ENCODE data around the gene CENPP. TPM values are rescaled to one million over a fixed set of nuclear protein-coding genes. Genes with fewer than 3 reads are reported as not detected.

Gene CENPP
- 24.6 and 26.0 TPM in 2 replicates for total RNA-seq

DNA sequence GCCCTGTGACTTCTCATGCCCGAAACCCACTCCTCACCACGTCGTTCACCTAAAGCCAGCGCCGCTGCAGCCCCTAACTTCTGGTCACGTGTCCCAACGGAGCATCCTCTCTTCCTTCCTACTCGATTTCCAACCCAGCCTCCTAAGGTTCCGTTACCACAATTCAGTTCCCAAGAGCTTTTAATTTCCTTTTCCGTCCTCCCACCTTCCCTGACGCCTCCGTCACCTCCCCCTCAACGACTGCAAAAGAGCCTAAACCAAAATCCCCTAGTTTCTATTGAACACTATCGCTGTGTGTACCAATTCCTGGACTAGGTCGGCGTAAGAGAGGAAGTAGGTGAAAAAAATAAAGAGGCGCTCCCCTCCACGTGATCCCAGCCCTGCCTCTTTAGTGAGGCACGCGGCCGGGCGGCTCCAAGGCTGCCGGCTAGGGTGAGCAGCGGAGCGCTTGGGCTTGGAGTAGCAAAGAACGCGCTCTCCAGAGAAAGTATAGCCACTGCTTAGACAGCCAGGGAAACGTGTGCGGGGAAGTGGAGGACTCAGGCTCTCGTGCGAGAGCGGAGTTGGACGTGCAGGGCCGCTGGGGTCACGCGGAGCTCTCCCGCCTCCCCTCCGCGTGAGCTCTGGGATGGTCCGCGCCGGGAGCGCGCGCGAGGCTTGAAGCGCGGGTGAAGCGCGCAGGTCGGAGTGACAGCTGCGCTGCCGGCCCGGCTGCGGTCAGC lies at the start of gene CENPP, which contains the start of gene NOL8:
Gene CENPP, plus strand, starts transcription at position 685 of the 722 bp plus-strand sequence.
Gene NOL8, minus strand, starts transcription at position 82 of the 722 bp plus-strand sequence. CDS start 1,189 bp downstream, outside the sequence.
- intact Hi-C loops (cut with micrococcal nuclease): loop anchor here (1.0 kb wide), 9 partner anchors 32 to 771 kb away; partner anchors contain the start of genes CARD19, IARS1, IPPK and SPTLC1

DNA sequence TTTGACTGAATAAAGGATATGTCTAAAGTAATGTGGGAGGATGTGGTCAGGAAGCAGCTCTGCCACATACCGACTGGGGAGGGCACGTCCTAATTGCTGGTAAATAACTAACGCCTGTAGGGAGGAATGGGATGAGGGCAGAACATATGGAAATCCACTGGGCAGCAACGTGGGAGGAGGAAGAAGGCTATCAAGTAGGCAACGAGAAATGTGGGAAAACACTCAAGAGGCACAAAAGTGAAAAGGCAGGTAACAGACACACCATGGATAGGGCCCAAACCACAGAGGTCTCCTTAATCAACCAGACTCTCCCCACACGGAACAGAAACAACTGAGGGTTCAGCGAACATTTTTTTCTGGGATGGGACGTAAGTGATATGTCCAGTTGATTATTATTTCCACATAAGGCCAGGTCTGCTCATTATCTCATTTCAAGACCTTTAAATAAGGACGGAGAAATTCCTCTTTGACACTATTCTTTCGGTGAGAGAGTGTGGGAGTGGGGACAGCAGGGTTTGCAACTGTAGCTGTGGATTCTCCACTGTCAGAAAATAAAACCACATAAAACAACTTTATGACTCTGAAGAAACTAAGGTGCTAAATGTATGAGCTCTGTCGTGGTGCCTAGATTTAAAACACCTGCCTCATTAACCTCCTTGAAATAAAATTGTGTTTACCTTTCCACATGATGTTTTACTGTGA lies 49.3 kb upstream of the CENPP start:
- no peaks in the 10 kb centered on the region for H3K27me3 Mint-ChIP-seq (ENCODE audit: insufficient read depth)
- intact Hi-C loops (cut with micrococcal nuclease): loop anchor here (1.0 to 5.0 kb wide), 3 partner anchors 17 to 356 kb away; partner anchors contain the start of genes CENPP, IARS1 and NOL8
- H3K36me3 Mint-ChIP-seq (ENCODE audit: low read depth): peaks cover 70% of the 10 kb centered on the region
- H3K27ac Mint-ChIP-seq: peak overlapping the region; percentile 75
- H3K4me3 Mint-ChIP-seq: peak overlapping the region; percentile 61
- no peak for DNase-seq (ENCODE audit: low spot score)
- H3K9me3 Mint-ChIP-seq: no peaks in the 10 kb centered on the region
- H3K4me1 Mint-ChIP-seq (ENCODE audit: low read depth): peaks cover 36% of the 10 kb centered on the region

More for the DNA sequence above, at the start of gene CENPP, which contains the start of gene NOL8:
- Mint-ChIP-seq H3K27ac (peak within 1 kb of the TSS; percentile 96), H3K36me3 (ENCODE audit: low read depth) (peaks cover 24% of the 10 kb centered on the region), H3K4me3 (peak within 1 kb of the TSS; percentile 93), H3K4me1 (ENCODE audit: low read depth) (peaks cover 32% of the 10 kb centered on the region), H3K27me3 (ENCODE audit: insufficient read depth) (no peaks in the 10 kb centered on the region), H3K9me3 (no peaks in the 10 kb centered on the region)
- DNase-seq (ENCODE audit: low spot score): peak; percentile 81

DNA sequence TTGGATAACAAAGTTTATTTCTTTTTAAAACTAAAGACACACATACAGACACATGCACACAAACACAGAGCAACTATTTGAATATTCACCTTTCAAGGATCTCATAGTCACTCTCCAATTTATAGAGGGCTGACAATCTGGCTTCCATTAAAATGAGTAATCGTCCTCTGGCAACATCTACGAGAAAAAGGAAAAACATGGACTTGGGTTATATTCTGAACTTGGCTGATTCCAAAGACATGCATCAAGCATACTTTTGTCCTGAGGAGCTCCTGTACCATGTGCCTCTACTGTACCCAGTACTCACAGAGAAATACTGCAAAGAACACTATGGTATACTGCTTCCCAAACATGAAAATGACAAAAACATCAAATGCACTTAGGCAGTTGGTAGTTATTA lies 47.6 kb upstream of the CENPP start:
- intact Hi-C loops (cut with micrococcal nuclease): loop anchor here (5.0 kb wide), 1 partner anchor 354 kb away; no protein-coding TSS in a partner anchor
- Mint-ChIP-seq H3K4me3 (no peak overlapping the region), H3K36me3 (ENCODE audit: low read depth) (peaks cover 68% of the 10 kb centered on the region), H3K27ac (no peak overlapping the region), H3K27me3 (ENCODE audit: insufficient read depth) (no peaks in the 10 kb centered on the region), H3K4me1 (ENCODE audit: low read depth) (peaks cover 36% of the 10 kb centered on the region), H3K9me3 (no peaks in the 10 kb centered on the region)
- no peak for DNase-seq (ENCODE audit: low spot score)

DNA sequence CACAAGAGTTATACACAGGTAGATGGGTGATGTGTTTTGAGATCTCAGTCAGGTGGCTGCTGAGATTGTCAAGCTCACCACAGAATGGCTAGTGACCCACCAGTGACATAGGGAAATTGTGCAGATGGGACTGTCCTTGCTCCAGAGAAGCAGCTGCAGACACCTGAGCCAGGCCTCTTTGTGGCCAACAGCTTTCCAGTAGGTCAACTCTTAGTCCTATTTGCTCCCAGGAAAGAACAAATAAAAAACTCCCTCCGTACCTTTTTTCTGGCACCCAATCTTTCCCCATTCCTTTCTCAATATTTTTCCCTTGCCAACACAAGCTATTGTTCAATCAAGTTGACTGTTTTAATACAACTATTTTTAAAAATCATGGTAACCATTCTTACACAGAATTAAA lies 46.5 kb upstream of the CENPP start:
- no peaks in the 10 kb centered on the region for H3K9me3 Mint-ChIP-seq
- H3K36me3 Mint-ChIP-seq (ENCODE audit: low read depth): peaks cover 60% of the 10 kb centered on the region
- no peak overlapping the region for H3K4me3 Mint-ChIP-seq
- H3K27me3 Mint-ChIP-seq (ENCODE audit: insufficient read depth): no peaks in the 10 kb centered on the region
- H3K27ac Mint-ChIP-seq: no peak overlapping the region
- H3K4me1 Mint-ChIP-seq (ENCODE audit: low read depth): peaks cover 36% of the 10 kb centered on the region
- DNase-seq (ENCODE audit: low spot score): no peak
- intact Hi-C loops (cut with micrococcal nuclease): loop anchor here (5.0 kb wide), 1 partner anchor 353 kb away; no protein-coding TSS in a partner anchor

DNA sequence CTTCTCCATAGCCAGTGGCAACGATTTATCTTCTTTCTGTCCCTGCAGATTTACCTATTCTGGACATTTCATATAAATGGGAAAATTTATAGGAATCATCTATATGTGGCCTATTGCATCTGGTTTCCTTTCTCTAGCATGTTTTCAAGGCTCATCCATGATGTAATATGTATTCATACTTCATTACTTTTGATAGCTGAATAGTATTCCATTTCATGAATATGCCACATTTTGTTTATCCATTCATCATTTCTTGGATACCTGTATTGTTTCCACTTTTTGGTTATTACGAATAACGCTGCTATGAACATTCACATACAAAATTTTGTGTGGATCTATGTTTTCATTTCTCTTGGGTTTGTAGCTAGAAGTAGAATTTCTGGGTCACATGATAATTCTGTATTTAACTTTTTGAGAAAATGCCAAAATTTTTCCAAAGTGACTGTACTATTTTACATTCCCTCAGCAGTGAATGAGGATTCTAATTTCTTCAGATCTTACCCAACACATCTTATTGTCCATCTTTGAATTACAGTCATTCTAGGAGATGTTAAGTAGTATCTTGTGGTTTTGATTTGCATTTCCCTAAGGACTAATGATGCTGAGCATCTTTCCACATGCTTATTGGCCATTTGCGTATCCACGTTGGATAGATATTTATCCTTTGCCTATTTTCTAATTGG lies 35.9 kb upstream of the CENPP start:
- Mint-ChIP-seq H3K27me3 (ENCODE audit: insufficient read depth) (no peaks in the 10 kb centered on the region), H3K9me3 (no peaks in the 10 kb centered on the region), H3K4me3 (no peak overlapping the region), H3K36me3 (ENCODE audit: low read depth) (peaks cover 50% of the 10 kb centered on the region), H3K27ac (no peak overlapping the region), H3K4me1 (ENCODE audit: low read depth) (peaks cover 54% of the 10 kb centered on the region)
- no peak for DNase-seq (ENCODE audit: low spot score)
- intact Hi-C loops (cut with micrococcal nuclease): loop anchor here (5.0 kb wide), 3 partner anchors 33 to 1162 kb away; partner anchors contain the start of genes FAM120A and FAM120AOS

DNA sequence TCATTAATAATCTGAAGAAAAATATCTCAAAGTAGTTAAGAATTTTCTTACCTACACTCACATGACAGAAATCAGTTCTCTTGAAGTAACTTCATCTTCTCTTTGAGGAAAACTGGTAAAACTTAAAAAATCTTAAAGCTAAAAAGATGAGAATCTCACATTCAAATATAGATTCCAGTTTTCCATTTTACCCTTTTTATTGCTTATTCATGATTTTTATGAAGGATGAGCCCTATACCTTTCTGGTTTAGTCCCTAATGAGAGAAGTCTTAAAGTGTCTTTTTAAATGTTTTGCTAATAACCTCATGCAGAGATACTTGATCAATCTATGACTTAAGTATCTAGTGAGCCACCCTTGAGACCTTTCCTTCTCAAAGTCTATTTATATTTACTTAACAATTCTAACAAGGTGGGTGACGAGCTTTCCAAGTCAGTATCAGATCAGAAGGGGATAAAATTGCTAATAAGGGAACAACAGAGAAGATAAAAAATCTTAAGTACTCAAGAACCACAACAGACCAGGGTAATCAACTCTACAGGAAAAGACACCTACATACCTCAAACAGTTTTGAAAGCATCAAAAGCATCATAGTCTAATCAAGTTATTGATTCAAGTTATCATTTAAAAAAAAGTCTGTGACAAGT lies 34.8 kb upstream of the CENPP start:
- H3K27ac Mint-ChIP-seq: peak overlapping the region; percentile 6
- DNase-seq (ENCODE audit: low spot score): no peak
- intact Hi-C loops (cut with micrococcal nuclease): loop anchor here (5.0 kb wide), 3 partner anchors 34 to 1161 kb away; partner anchors contain the start of genes FAM120A and FAM120AOS
- peaks cover 55% of the 10 kb centered on the region for H3K4me1 Mint-ChIP-seq (ENCODE audit: low read depth)
- H3K27me3 Mint-ChIP-seq (ENCODE audit: insufficient read depth): no peaks in the 10 kb centered on the region
- H3K36me3 Mint-ChIP-seq (ENCODE audit: low read depth): peaks cover 39% of the 10 kb centered on the region
- peak overlapping the region; percentile 98 for H3K4me3 Mint-ChIP-seq
- no peaks in the 10 kb centered on the region for H3K9me3 Mint-ChIP-seq

DNA sequence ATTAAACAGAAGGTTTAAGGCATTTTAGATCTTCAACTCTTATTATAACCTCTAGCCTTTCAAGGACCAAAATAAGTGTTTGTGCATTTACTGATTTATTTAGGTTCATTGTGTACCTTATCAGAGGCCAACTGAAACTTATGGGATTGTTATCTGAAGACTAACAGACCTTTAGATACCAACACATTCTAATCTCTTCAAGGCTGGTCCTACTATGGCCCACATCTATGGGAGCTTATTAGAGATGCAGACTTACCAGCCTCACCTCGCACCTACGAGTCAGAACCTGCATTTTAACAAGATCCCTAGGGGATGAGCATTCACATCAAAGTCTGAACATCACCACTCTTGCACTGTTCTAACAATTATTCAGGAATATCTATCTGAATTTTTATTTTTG lies 34.2 kb upstream of the CENPP start:
- Mint-ChIP-seq H3K27me3 (ENCODE audit: insufficient read depth) (no peaks in the 10 kb centered on the region), H3K36me3 (ENCODE audit: low read depth) (peaks cover 38% of the 10 kb centered on the region), H3K9me3 (no peaks in the 10 kb centered on the region), H3K4me3 (peak overlapping the region; percentile 98), H3K27ac (no peak overlapping the region), H3K4me1 (ENCODE audit: low read depth) (peaks cover 55% of the 10 kb centered on the region)
- intact Hi-C loops (cut with micrococcal nuclease): loop anchor here (5.0 kb wide), 3 partner anchors 34 to 1161 kb away; partner anchors contain the start of genes FAM120A and FAM120AOS
- no peak for DNase-seq (ENCODE audit: low spot score)

DNA sequence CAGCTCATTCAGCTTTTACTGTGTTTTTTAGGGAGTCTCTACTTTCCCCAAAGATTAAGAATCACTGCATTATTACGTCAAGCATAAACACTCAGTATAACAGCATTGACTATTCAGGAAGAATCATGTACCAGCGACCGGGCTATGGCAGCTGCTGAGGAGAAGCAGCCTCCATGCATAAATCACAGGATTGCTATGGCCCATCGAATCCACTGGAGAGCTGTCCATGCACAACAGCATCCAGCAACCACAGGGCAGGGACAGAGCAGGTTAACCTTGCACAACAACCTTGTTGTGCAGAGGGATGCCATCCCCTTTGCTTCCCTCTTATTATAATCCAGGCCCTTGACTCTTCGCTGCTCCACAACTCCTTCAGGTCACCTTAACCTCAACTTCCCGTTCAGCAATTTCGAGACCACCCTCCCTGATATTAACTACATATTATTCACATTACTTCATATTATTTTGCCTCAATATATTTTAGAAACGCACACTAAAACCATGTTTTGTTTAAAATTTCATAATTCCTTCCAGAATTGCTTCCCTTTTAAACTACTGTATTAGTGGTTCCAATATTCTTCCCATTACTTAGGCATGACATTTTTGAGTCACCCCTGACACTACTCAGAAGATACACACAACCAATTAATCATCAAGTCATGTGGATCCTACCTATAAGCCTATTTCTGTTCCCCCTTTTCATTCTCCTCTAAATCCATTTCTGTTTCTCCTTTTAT lies 33.2 kb upstream of the CENPP start:
- Mint-ChIP-seq H3K27ac (peak overlapping the region; percentile 98), H3K9me3 (no peaks in the 10 kb centered on the region), H3K4me1 (ENCODE audit: low read depth) (peaks cover 58% of the 10 kb centered on the region), H3K36me3 (ENCODE audit: low read depth) (peaks cover 37% of the 10 kb centered on the region), H3K27me3 (ENCODE audit: insufficient read depth) (no peaks in the 10 kb centered on the region), H3K4me3 (peak overlapping the region; percentile 98)
- DNase-seq (ENCODE audit: low spot score): no peak
- intact Hi-C loops (cut with micrococcal nuclease): loop anchor here (1.0 to 5.0 kb wide), 10 partner anchors 16 to 1160 kb away; partner anchors contain the start of genes CENPP, FAM120A, FAM120AOS and IPPK

DNA sequence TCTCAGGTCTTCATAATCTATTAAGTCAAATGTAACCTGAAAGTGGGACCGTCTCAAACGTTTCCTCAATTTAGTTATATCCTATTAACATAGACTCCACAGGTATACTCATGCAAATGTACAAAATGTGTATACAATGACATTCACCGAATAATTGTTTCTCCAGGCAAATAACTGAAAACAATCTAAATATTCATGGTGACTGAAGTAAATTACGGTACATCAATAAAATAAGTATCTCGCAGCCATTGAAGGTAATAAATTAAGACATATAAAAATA lies 32.7 kb upstream of the CENPP start:
- no peaks in the 10 kb centered on the region for H3K27me3 Mint-ChIP-seq (ENCODE audit: insufficient read depth)
- peaks cover 41% of the 10 kb centered on the region for H3K36me3 Mint-ChIP-seq (ENCODE audit: low read depth)
- H3K4me1 Mint-ChIP-seq (ENCODE audit: low read depth): peaks cover 63% of the 10 kb centered on the region

DNA sequence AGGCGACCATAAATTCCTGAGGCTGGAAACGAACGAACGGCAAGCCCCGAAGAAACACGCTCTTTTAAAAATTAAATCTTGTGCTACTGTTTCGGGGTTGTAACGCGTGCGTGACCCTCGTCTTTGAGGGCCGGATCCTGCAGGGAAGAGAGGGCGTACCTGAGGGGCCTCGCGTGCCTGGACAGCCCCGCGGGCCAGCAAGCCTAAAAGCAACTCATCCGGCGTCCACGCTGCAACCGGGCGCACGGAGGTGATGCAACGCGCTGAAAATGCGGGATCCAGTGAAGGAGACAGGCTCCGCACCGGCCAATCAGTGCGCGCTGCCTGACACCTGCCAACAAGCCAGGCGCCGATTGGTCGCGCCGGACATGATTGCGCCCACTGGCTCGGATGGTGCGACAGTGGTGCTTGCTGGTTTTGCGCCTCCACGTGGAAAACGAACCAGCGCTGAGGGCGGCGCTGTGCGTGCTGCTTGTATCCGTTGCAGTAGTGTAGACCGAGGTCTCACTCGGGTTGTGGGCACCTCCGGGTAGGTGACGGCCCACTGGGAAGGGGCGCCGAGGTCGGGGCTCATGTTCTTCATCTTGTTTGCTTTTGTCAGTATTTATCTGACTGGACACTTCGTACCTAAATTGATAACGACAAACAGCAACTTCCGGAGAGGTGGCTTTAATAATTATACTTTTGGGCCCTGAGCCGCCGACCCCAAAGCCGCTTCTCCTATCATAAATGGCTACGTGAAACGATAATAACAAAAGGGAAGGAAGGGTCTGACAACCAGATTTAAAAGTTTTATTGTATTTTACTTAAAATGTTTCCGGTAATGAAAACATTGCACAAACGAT lies 32.1 kb upstream of the CENPP start, which contains the start of gene IARS1:
Gene IARS1, minus strand, starts transcription at position 246 of the 845 bp plus-strand sequence. CDS start 4,278 bp downstream, outside the sequence.
- H3K9me3 Mint-ChIP-seq: no peaks in the 10 kb centered on the region
- DNase-seq (ENCODE audit: low spot score): peak; percentile 100
- peaks cover 64% of the 10 kb centered on the region for H3K4me1 Mint-ChIP-seq (ENCODE audit: low read depth)
- H3K27me3 Mint-ChIP-seq (ENCODE audit: insufficient read depth): no peaks in the 10 kb centered on the region
- intact Hi-C loops (cut with micrococcal nuclease): loop anchor here (1.0 to 5.0 kb wide), 10 partner anchors 17 to 1159 kb away; partner anchors contain the start of genes CENPP, FAM120A, FAM120AOS and IPPK
- H3K27ac Mint-ChIP-seq: peak within 1 kb of the TSS; percentile 98
- peaks cover 40% of the 10 kb centered on the region for H3K36me3 Mint-ChIP-seq (ENCODE audit: low read depth)
- H3K4me3 Mint-ChIP-seq: peak within 1 kb of the TSS; percentile 98

More for the DNA sequence above, 32.7 kb upstream of the CENPP start:
- no peaks in the 10 kb centered on the region for H3K9me3 Mint-ChIP-seq
- no peak for DNase-seq (ENCODE audit: low spot score)
- intact Hi-C loops (cut with micrococcal nuclease): loop anchor here (1.0 to 5.0 kb wide), 10 partner anchors 17 to 1159 kb away; partner anchors contain the start of genes CENPP, FAM120A, FAM120AOS and IPPK
- peak overlapping the region; percentile 98 for H3K27ac Mint-ChIP-seq
- peak overlapping the region; percentile 98 for H3K4me3 Mint-ChIP-seq

DNA sequence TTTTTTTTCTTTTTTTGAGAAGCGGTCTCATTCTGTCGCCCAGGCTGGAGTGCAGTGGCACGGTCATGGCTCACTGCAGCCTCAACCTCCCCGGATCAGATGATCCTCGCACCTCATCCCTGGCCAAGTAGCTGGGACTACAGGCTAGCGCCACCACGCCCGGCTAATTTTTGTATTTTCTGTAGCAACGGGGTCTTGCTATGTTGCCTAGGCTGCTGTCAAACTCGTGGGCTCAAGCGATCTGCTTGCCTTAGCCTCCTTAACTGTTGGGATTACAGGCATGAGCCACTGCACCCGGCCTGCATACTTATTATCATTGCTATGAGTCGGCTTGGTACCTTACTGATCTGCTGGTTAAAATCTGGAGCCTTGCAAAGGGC lies 31.5 kb upstream of the CENPP start:
- Mint-ChIP-seq H3K27me3 (ENCODE audit: insufficient read depth) (no peaks in the 10 kb centered on the region), H3K9me3 (no peaks in the 10 kb centered on the region), H3K4me1 (ENCODE audit: low read depth) (peaks cover 69% of the 10 kb centered on the region), H3K27ac (peak overlapping the region; percentile 98), H3K36me3 (ENCODE audit: low read depth) (peaks cover 45% of the 10 kb centered on the region), H3K4me3 (peak overlapping the region; percentile 98)
- intact Hi-C loops (cut with micrococcal nuclease): loop anchor here (5.0 kb wide), 3 partner anchors 37 to 1158 kb away; partner anchors contain the start of genes FAM120A and FAM120AOS
- DNase-seq (ENCODE audit: low spot score): no peak
